HL-60 (cell line): ENCODE results near the gene CEP89.

ENCODE experiments used
- DNase-seq, 2 experiments: peaks; one replicate each; pipeline ENCODE4 v3.0.0-alpha.2; 2010 to 2020; ENCODE audit warnings: low read depth in 1 of 2, low spot score in 1 of 2
- H3K27ac ChIP-seq: fragments of 250-450 bp; sonication (Bioruptor Pico); replicated peaks from 2 replicates; pipeline ENCODE4 v1.5.1; 2020; ENCODE audit warnings: mild to moderate bottlenecking, moderate library complexity
- H3K27me3 ChIP-seq: fragments of 250-450 bp; sonication (Bioruptor Pico); 2 replicates; pipeline ENCODE4 v1.5.1; 2021; ENCODE audit warnings: mild to moderate bottlenecking, moderate library complexity; ENCODE audit not compliant: insufficient read depth, poor library complexity, severe bottlenecking
- H3K4me3 ChIP-seq: replicated peaks from 2 replicates; pipeline ENCODE4 v1.5.1; 2011; ENCODE audit warnings: mild to moderate bottlenecking, control low read depth, low read length; ENCODE audit not compliant: insufficient read depth
- CTCF ChIP-seq: IDR thresholded peaks from one replicate; pipeline ENCODE4 v1.5.1; 2011; ENCODE audit warnings: low read length, control low read depth, inconsistent platforms; ENCODE audit not compliant: insufficient read depth
- GABPA ChIP-seq: IDR thresholded peaks from 2 replicates; pipeline ENCODE4 v1.6.1; 2012; ENCODE audit warnings: low read depth
- POLR2AphosphoS5 ChIP-seq: IDR thresholded peaks from 2 replicates; pipeline ENCODE4 v1.6.1; 2012; ENCODE audit warnings: low read depth
- REST ChIP-seq: IDR thresholded peaks from 2 replicates; pipeline ENCODE4 v1.6.1; 2012; ENCODE audit warnings: low read depth; ENCODE audit not compliant: insufficient replicate concordance
- SPI1 ChIP-seq: IDR thresholded peaks from 2 replicates; pipeline ENCODE4 v1.6.1; 2012; ENCODE audit warnings: low read depth, mild to moderate bottlenecking, borderline replicate concordance

CEP89 gene

DNA sequence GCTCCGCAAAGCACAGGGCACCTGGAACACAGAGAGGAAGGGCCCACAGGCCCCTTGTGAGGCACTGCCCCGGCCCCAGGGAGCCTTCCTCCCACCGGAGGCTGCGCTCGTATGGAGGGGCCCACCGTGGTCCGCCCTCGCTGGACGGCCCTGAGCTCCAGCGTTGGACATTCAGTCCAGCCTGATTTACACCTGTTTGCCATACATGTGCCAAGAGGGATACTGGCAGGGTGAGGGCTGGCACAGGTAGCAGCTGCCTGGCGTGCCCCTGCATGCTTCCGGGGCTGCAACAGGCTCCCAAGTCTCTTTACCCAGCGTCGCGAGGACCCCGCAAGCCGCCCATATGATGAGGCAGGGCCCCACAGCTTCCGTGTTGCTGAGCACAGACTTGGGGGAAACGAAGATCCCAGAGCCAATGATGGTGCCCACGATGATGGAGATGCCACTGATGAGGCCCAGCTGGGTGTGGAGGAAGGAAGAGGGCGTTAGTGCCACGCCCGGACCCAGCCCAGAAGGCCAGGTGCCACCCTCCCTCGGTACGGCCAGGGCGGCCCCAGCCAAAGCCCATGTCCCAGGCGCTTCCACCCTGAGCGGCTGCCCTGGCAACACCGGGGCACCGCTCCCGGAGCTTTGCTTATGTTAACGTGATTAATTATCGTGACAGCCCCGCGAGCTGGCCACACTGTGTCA is 107.3 kb downstream of the CEP89 start:
- H3K27me3 ChIP-seq: no peaks in the 10 kb centered on the region

GRCh38 chr19:32863841-32864240 is 107.9 kb downstream of the CEP89 start:
- Histone ChIP-seq H3K27ac (no peak overlapping the region), H3K27me3 (no peaks in the 10 kb centered on the region), H3K4me3 (no peak overlapping the region)
- DNase-seq: no peak
- TF ChIP-seq REST (no peak), POLR2AphosphoS5 (no peak), GABPA (no peak), SPI1 (no peak), CTCF (no peak)

More for the DNA sequence above, 107.3 kb downstream of the CEP89 start:
- Histone ChIP-seq H3K4me3 (no peak overlapping the region), H3K27ac (no peak overlapping the region)
- DNase-seq: no peak
- TF ChIP-seq REST (no peak), SPI1 (no peak), GABPA (no peak), CTCF (no peak), POLR2AphosphoS5 (no peak)

DNA sequence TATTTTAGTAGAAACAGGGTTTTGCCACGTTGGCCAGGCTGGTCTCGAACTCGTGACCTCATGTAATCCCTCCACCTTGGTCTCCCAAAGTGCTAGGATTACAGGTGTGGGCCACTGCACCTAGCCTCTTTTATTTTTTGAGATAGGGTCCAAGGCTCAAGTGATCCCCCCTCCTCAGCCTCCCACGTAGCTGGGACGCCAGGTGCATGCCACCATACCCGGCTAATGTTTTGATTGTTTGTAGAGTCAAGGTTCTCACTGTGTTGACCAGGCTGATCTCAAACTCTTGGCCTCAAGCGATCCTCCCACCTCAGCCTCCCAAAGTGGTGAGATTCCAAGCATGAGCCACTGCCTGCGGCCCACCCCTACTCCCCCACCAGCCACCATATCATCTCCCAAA is 108.5 kb downstream of the CEP89 start:
- H3K4me3 ChIP-seq: no peak overlapping the region
- DNase-seq: no peak
- H3K27me3 ChIP-seq: no peaks in the 10 kb centered on the region
- TF ChIP-seq GABPA (no peak), CTCF (no peak), REST (no peak), POLR2AphosphoS5 (no peak), SPI1 (no peak)
- H3K27ac ChIP-seq: no peak overlapping the region
